H9 (cell line): ENCODE data around the gene TRAFD1. TPM values are rescaled to one million over a fixed set of nuclear protein-coding genes. Genes with fewer than 3 reads are reported as not detected.
A peak's percentile ranks its signal among the peaks of the same experiment; 100 is the strongest.

ENCODE experiments used
- DNase-seq: peaks from one replicate; pipeline ENCODE4 v3.0.0-alpha.2; 2017
- H2AFZ ChIP-seq: one replicate; pipeline ENCODE4 v1.6.1; 2013; ENCODE audit warnings: mild to moderate bottlenecking, low read length, control low read depth, moderate library complexity
- H2AK5ac ChIP-seq: 2 replicates; pipeline ENCODE4 v1.6.1; 2013; ENCODE audit warnings: low read length, control low read depth, mixed read lengths; ENCODE audit not compliant: insufficient read length
- H2BK120ac ChIP-seq: one replicate; pipeline ENCODE4 v1.6.1; 2013; ENCODE audit warnings: low read depth, mild to moderate bottlenecking, low read length, control low read depth, inconsistent platforms; ENCODE audit not compliant: poor library complexity, severe bottlenecking
- H2BK12ac ChIP-seq: 2 replicates; pipeline ENCODE4 v1.6.1; 2013; ENCODE audit warnings: low read length, control low read depth, mixed read lengths, low read depth; ENCODE audit not compliant: insufficient read length
- H2BK15ac ChIP-seq: 2 replicates; pipeline ENCODE4 v1.6.1; 2013; ENCODE audit warnings: low read depth, low read length, control low read depth
- H2BK20ac ChIP-seq: one replicate; pipeline ENCODE4 v1.6.1; 2013; ENCODE audit warnings: low read depth, mild to moderate bottlenecking, low read length, control low read depth, inconsistent platforms; ENCODE audit not compliant: poor library complexity, severe bottlenecking
- H2BK5ac ChIP-seq: 2 replicates; pipeline ENCODE4 v1.6.1; 2013; ENCODE audit warnings: low read length, control low read depth, mixed read lengths; ENCODE audit not compliant: insufficient read length
- H3K14ac ChIP-seq: 2 replicates; pipeline ENCODE4 v1.6.1; 2013; ENCODE audit warnings: low read length, control low read depth; ENCODE audit not compliant: insufficient read depth
- H3K18ac ChIP-seq: 2 replicates; pipeline ENCODE4 v1.6.1; 2013; ENCODE audit warnings: low read depth, mild to moderate bottlenecking, mixed read lengths, low read length, control low read depth; ENCODE audit not compliant: insufficient read length
- H3K23ac ChIP-seq: 2 replicates; pipeline ENCODE4 v1.6.1; 2013; ENCODE audit warnings: low read length, control low read depth, mixed read lengths, low read depth; ENCODE audit not compliant: insufficient read length
- H3K23me2 ChIP-seq: 2 replicates; pipeline ENCODE4 v1.6.1; 2013; ENCODE audit warnings: low read depth, mild to moderate bottlenecking, mixed read lengths, low read length, control low read depth; ENCODE audit not compliant: insufficient read length, poor library complexity, severe bottlenecking
- H3K27ac ChIP-seq: 2 replicates; pipeline ENCODE4 v1.5.1; 2013; ENCODE audit warnings: low read length, control low read depth, mixed read lengths, low read depth; ENCODE audit not compliant: insufficient read length
- H3K27me3 ChIP-seq: 2 replicates; pipeline ENCODE4 v1.6.1; 2013; ENCODE audit warnings: low read length, control low read depth, inconsistent platforms; ENCODE audit not compliant: insufficient read depth
- H3K4ac ChIP-seq: 2 replicates; pipeline ENCODE4 v1.6.1; 2013; ENCODE audit warnings: low read depth, mild to moderate bottlenecking, control low read depth, inconsistent platforms, low read length, moderate library complexity
- H3K4me1 ChIP-seq: 2 replicates; pipeline ENCODE4 v1.6.1; 2013; ENCODE audit warnings: low read length, control low read depth, inconsistent platforms; ENCODE audit not compliant: insufficient read depth
- H3K4me2 ChIP-seq: 2 replicates; pipeline ENCODE4 v1.6.1; 2013; ENCODE audit warnings: low read length, control low read depth, mixed read lengths; ENCODE audit not compliant: insufficient read length, insufficient read depth
- H3K56ac ChIP-seq: 2 replicates; pipeline ENCODE4 v1.6.1; 2013; ENCODE audit warnings: low read depth, mild to moderate bottlenecking, mixed read lengths, low read length, control low read depth; ENCODE audit not compliant: insufficient read length
- H3K79me1 ChIP-seq: 2 replicates; pipeline ENCODE4 v1.6.1; 2013; ENCODE audit warnings: low read depth, mild to moderate bottlenecking, moderate library complexity, low read length, control low read depth, inconsistent platforms; ENCODE audit not compliant: insufficient read depth, poor library complexity, severe bottlenecking
- H3K79me2 ChIP-seq: 2 replicates; pipeline ENCODE4 v1.6.1; 2013; ENCODE audit warnings: low read length, control low read depth, inconsistent platforms; ENCODE audit not compliant: insufficient read depth
- H3K9ac ChIP-seq: 2 replicates; pipeline ENCODE4 v1.6.1; 2013; ENCODE audit warnings: low read length, control low read depth, mixed read lengths; ENCODE audit not compliant: insufficient read length; ENCODE audit errors: extremely low read depth
- H3K9me3 ChIP-seq: one replicate; pipeline ENCODE4 v1.6.1; 2013; ENCODE audit warnings: low read depth, low read length, inconsistent platforms; ENCODE audit not compliant: control insufficient read depth
- H3T11ph ChIP-seq: one replicate; pipeline ENCODE4 v1.6.1; 2013; ENCODE audit warnings: mild to moderate bottlenecking, low read length, control low read depth, inconsistent platforms
- H4K20me1 ChIP-seq: one replicate; pipeline ENCODE4 v1.6.1; 2013; ENCODE audit not compliant: control insufficient read depth, insufficient read length, insufficient read depth
- H4K5ac ChIP-seq: 2 replicates; pipeline ENCODE4 v1.6.1; 2013; ENCODE audit warnings: low read depth, mild to moderate bottlenecking, mixed read lengths, low read length, control low read depth; ENCODE audit not compliant: insufficient read length
- H4K8ac ChIP-seq: replicated peaks from 2 replicates; pipeline ENCODE4 v1.6.1; 2013; ENCODE audit warnings: low read length, control low read depth, mixed read lengths, low read depth; ENCODE audit not compliant: insufficient read length
- H4K91ac ChIP-seq: 2 replicates; pipeline ENCODE4 v1.6.1; 2013; ENCODE audit warnings: low read depth, mild to moderate bottlenecking, moderate library complexity, mixed read lengths, low read length, control low read depth; ENCODE audit not compliant: insufficient read length
- H3K27ac Mint-ChIP-seq, 3 experiments: 2 replicates in 2 of 3; 3 replicates in 1 of 3; pipeline ENCODE4 v1.8.0; 2020 to 2021; ENCODE audit warnings: mixed read lengths in 3 of 3, mild to moderate bottlenecking in 1 of 3, moderate library complexity in 1 of 3
- H3K27me3 Mint-ChIP-seq: 2 replicates; pipeline ENCODE4 v1.8.0; 2021; ENCODE audit warnings: low read depth, mild to moderate bottlenecking, moderate library complexity, mixed read lengths
- H3K36me3 Mint-ChIP-seq, 3 experiments: 2 replicates in 2 of 3; 3 replicates in 1 of 3; pipeline ENCODE4 v1.8.0; 2020 to 2021; ENCODE audit warnings: low read depth in 3 of 3, mixed read lengths in 3 of 3; ENCODE audit not compliant: insufficient read depth in 1 of 3
- H3K4me1 Mint-ChIP-seq, 2 experiments: 2 replicates each; pipeline ENCODE4 v1.8.0; 2020; ENCODE audit warnings: mixed read lengths in 2 of 2
- H3K4me3 Mint-ChIP-seq, 2 experiments: 2 replicates in 1 of 2; 3 replicates in 1 of 2; pipeline ENCODE4 v1.8.0; 2020 to 2021; ENCODE audit warnings: mild to moderate bottlenecking in 2 of 2, mixed read lengths in 2 of 2, moderate library complexity in 1 of 2
- H3K9me3 Mint-ChIP-seq, 2 experiments: 2 replicates in 1 of 2; 3 replicates in 1 of 2; pipeline ENCODE4 v1.8.0; 2020; ENCODE audit warnings: mild to moderate bottlenecking in 2 of 2, mixed read lengths in 2 of 2, moderate library complexity in 1 of 2
- CTCF ChIP-seq: fragments of 200-600 bp; sonication (generic); conservative IDR thresholded peaks from 3 replicates; pipeline ENCODE4 v1.8.0; 2021; ENCODE audit warnings: antibody characterized with exemption, mild to moderate bottlenecking
- WGBS: extraction: QIAGEN DNeasy Blood & Tissue Kit; methylation state at CpG from one replicate; pipeline ENCODE4 v1.1.7; 2013; ENCODE audit warnings: missing lambda C conversion rate, low lambda C conversion rate, mixed read lengths; ENCODE audit not compliant: insufficient read length; ENCODE audit errors: extremely low coverage; 5-methylcytosine and 5-hydroxymethylcytosine counted together
- total RNA-seq: library from RNA; stranded (reverse); gene quantifications from 2 replicates; pipeline ENCODE4 v1.2.1, GENCODE V29; 2021

TRAFD1 gene
- total RNA-seq, 1 experiment from 2014 or later = 32.0 TPM

DNA sequence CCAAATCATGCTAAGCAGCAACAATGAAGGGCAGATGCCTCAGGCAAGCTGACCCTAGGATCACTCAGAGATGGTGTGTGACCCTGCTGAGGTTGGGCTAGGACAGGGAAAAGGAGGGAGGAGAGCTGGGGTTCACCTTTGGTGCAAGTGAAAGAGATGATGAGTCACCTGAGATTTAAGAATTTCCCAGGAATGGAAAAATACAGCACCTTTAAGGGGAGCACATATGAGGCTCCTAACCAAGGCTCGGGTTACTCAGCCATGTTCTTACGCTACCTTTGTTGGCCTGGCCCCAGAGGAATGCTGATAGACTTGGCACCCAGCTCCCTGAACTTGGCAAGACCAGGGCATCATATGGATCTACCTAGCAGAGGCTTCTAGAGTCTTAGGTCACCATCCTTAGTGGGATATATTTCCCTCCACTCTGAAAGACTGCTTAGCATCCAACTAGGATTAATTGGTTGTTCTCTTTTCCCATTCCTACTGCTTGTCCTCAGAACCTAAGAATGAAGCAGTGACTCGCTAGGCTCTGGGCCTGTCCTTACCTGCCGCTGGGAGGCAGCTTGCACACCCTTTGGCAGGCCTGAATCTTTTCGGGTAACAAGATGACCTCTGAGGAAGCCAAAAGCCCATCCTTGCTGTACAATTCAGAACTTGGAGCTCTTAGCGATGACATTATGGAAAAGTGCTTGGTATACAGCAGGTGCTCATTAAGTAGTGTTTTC, 12.8 kb upstream of the TRAFD1 start:
- Histone ChIP-seq H4K91ac (no peak overlapping the region), H4K20me1 (no peaks in the 10 kb centered on the region), H2BK15ac (no peak overlapping the region), H3K4me1 (peaks cover 2% of the 10 kb centered on the region; the same call in 1 of the 2 replicates), H3K18ac (peak overlapping the region; percentile 6), H3K27ac (peak overlapping the region; percentile 22), H4K8ac (no peak overlapping the region), H2BK5ac (no peak overlapping the region), H2BK12ac (no peak overlapping the region), H3K9ac (no peak overlapping the region), H4K5ac (no peak overlapping the region), H3K4me2 (no peak overlapping the region), H3K56ac (no peak overlapping the region), H2BK20ac (no peak overlapping the region), H3K23ac (no peak overlapping the region), H3K14ac (no peak overlapping the region), H2BK120ac (no peak overlapping the region), H2AK5ac (no peak overlapping the region), H3K27me3 (no peaks in the 10 kb centered on the region), H3K79me2 (peaks cover 8% of the 10 kb centered on the region; the same call in 1 of the 2 replicates), H2AFZ (no peak overlapping the region), H3K23me2 (peaks cover 11% of the 10 kb centered on the region), H3K9me3 (no peaks in the 10 kb centered on the region), H3T11ph (no peak overlapping the region), H3K79me1 (no peaks in the 10 kb centered on the region), H3K4ac (no peak overlapping the region)
- H3K36me3 Mint-ChIP-seq = peaks cover 0 to 2% (median 0%) of the 10 kb centered on the region in 3 experiments; a peak in 1 of 7 replicates
- no peaks in the 10 kb centered on the region for H3K27me3 Mint-ChIP-seq
- peaks cover 32 to 40% of the 10 kb centered on the region in 2 experiments for H3K4me1 Mint-ChIP-seq
- peak; percentile 65 for DNase-seq
- H3K9me3 Mint-ChIP-seq = no peaks in the 10 kb centered on the region
- no CpG with 5 or more reads among the region's 6 CpGs for WGBS
- no peak for TF ChIP-seq CTCF
- H3K27ac Mint-ChIP-seq = peak overlapping the region; percentile 22 to 71 (median 60); a peak in 6 of 7 replicates
- H3K4me3 Mint-ChIP-seq = no peak overlapping the region
